Smooth muscle cell (in vitro differentiated cells): Measurements from ENCODE around the gene PALS2. TPM values are rescaled to one million over a fixed set of nuclear protein-coding genes. Genes with fewer than 3 reads are reported as not detected.

Experiments
- DNase-seq: peaks from one replicate; lab custom pipeline; 2025; ENCODE audit not compliant: unreplicated experiment; lab: John Stamatoyannopoulos, UW
- H2AFZ ChIP-seq: fragments of 200-600 bp; sonication (generic); 2 replicates; pipeline ENCODE4 v1.6.0; 2016; ENCODE audit warnings: antibody characterized with exemption, low read depth, mild to moderate bottlenecking
- H3F3A ChIP-seq: fragments of 200-600 bp; sonication (generic); 2 replicates; pipeline ENCODE4 v1.6.0; 2017; ENCODE audit warnings: antibody characterized with exemption, low read depth
- H3K27ac ChIP-seq: fragments of 200-600 bp; sonication (generic); 2 replicates; pipeline ENCODE4 v1.5.1; 2016; ENCODE audit warnings: low read depth, mild to moderate bottlenecking
- H3K27me3 ChIP-seq: fragments of 200-600 bp; sonication (generic); 2 replicates; pipeline ENCODE4 v1.6.1; 2016; ENCODE audit warnings: low read depth, mild to moderate bottlenecking
- H3K36me3 ChIP-seq: fragments of 200-600 bp; sonication (generic); 2 replicates; pipeline ENCODE4 v1.5.1; 2016; ENCODE audit warnings: low read depth
- H3K4me1 ChIP-seq: fragments of 200-600 bp; sonication (generic); 2 replicates; pipeline ENCODE4 v1.5.1; 2016; ENCODE audit warnings: low read depth
- H3K4me2 ChIP-seq: fragments of 200-600 bp; sonication (generic); 2 replicates; pipeline ENCODE4 v1.6.0; 2016; ENCODE audit warnings: mild to moderate bottlenecking
- H3K4me3 ChIP-seq: fragments of 200-600 bp; sonication (generic); 2 replicates; pipeline ENCODE4 v1.5.1; 2016; ENCODE audit warnings: mild to moderate bottlenecking
- H3K79me2 ChIP-seq: fragments of 200-600 bp; sonication (generic); 2 replicates; pipeline ENCODE4 v1.6.0; 2016; ENCODE audit warnings: low read depth, mild to moderate bottlenecking
- H3K9ac ChIP-seq: fragments of 200-600 bp; sonication (generic); 2 replicates; pipeline ENCODE4 v1.6.0; 2016; ENCODE audit warnings: low read depth
- H3K9me3 ChIP-seq: fragments of 200-600 bp; sonication (generic); replicated peaks from 2 replicates; pipeline ENCODE4 v1.5.1; 2016; ENCODE audit warnings: low read depth
- H4K20me1 ChIP-seq: fragments of 200-600 bp; sonication (generic); 2 replicates; pipeline ENCODE4 v1.6.0; 2016; ENCODE audit warnings: low read depth
- CTCF ChIP-seq: fragments of 200-600 bp; sonication (generic); IDR thresholded peaks from 2 replicates; pipeline ENCODE4 v1.5.1; 2017; ENCODE audit warnings: borderline replicate concordance, mild to moderate bottlenecking, antibody characterized with exemption; ENCODE audit not compliant: insufficient read depth, poor library complexity, severe bottlenecking
- WGBS: methylation state at CpG from one replicate; pipeline ENCODE4 v1.1.7; 2016; ENCODE audit warnings: low lambda C conversion rate; 5-methylcytosine and 5-hydroxymethylcytosine counted together
- polyA plus RNA-seq: library from polyadenylated mRNA; unstranded; fragments of >200 nt; fragmentation: Nextera tagmentation; extraction: Ambion mirVana; gene quantifications from 2 replicates; pipeline ENCODE4 v1.2.1, GENCODE V29; 2016
- total RNA-seq: library from RNA; depleted of rRNA; stranded (reverse); fragments of >200 nt; gene quantifications from 2 replicates; pipeline ENCODE4 v1.2.3, GENCODE V29; 2014

Gene PALS2
- total and polyA plus RNA-seq, 2 experiments from 2014 or later, result 11.1 to 32.2 TPM

GRCh38 chr7:24573554-24574338 is 494 bp downstream of the PALS2 start:
- Histone ChIP-seq H3K9me3 (no peaks in the 10 kb centered on the region), H3K27ac (peak overlapping the region; percentile 46), H4K20me1 (peaks cover 37% of the 10 kb centered on the region), H3K9ac (peak overlapping the region; percentile 60), H3K4me3 (peak overlapping the region; percentile 96), H3K4me2 (peak overlapping the region; percentile 98), H3K79me2 (peaks cover 43% of the 10 kb centered on the region), H3F3A (no peaks in the 10 kb centered on the region), H3K4me1 (peaks cover 31% of the 10 kb centered on the region), H2AFZ (peak overlapping the region; percentile 99), H3K27me3 (peaks cover 16% of the 10 kb centered on the region), H3K36me3 (no peaks in the 10 kb centered on the region)
- 2% methylated on average over 68 of the region's 101 CpGs for WGBS
- TF ChIP-seq CTCF, result no peak
- peak; percentile 31 for DNase-seq

GRCh38 chr7:24574386-24574785 is 1.1 kb downstream of the PALS2 start:
- WGBS, result 2% methylated on average over 11 of the region's 11 CpGs
- peaks cover 43% of the 10 kb centered on the region for H4K20me1 ChIP-seq
- peak overlapping the region; percentile 98 for H3K4me2 ChIP-seq
- H3F3A ChIP-seq, result no peaks in the 10 kb centered on the region
- H3K27me3 ChIP-seq, result peaks cover 12% of the 10 kb centered on the region
- peaks cover 49% of the 10 kb centered on the region for H3K79me2 ChIP-seq
- H3K9ac ChIP-seq, result peak overlapping the region; percentile 60
- H3K36me3 ChIP-seq, result no peaks in the 10 kb centered on the region
- no peaks in the 10 kb centered on the region for H3K9me3 ChIP-seq
- peak overlapping the region; percentile 96 for H3K4me3 ChIP-seq
- peak overlapping the region; percentile 46 for H3K27ac ChIP-seq
- TF ChIP-seq CTCF, result no peak
- peaks cover 31% of the 10 kb centered on the region for H3K4me1 ChIP-seq
- no peak for DNase-seq
- peak overlapping the region; percentile 99 for H2AFZ ChIP-seq

- Histone ChIP-seq H2AFZ (peak overlapping the region; percentile 99), H4K20me1 (peaks cover 45% of the 10 kb centered on the region), H3K4me1 (peaks cover 26% of the 10 kb centered on the region), H3K9ac (peak overlapping the region; percentile 60), H3K27me3 (peaks cover 8% of the 10 kb centered on the region), H3K79me2 (peaks cover 55% of the 10 kb centered on the region), H3K9me3 (no peaks in the 10 kb centered on the region), H3K4me3 (peak overlapping the region; percentile 96), H3K4me2 (peak overlapping the region; percentile 98), H3K36me3 (no peaks in the 10 kb centered on the region), H3F3A (no peaks in the 10 kb centered on the region), H3K27ac (no peak overlapping the region)
- no peak for TF ChIP-seq CTCF
- WGBS, result 54% methylated on average over 4 of the region's 4 CpGs
- DNase-seq, result no peak
Observed at GRCh38 chr7:24574950-24575349, 1.7 kb downstream of the PALS2 start.
